WERI-Rb-1 (cell line): ENCODE results near the gene LDB3.

Source experiments
- DNase-seq: peaks from one replicate; pipeline ENCODE4 v3.0.0-alpha.2; 2020
- H3K27ac ChIP-seq: fragments of 250-450 bp; sonication (Bioruptor Pico); 2 replicates; pipeline ENCODE4 v1.5.1; 2020; ENCODE audit warnings: mild to moderate bottlenecking, moderate library complexity
- H3K27me3 ChIP-seq: fragments of 250-450 bp; sonication (Bioruptor Pico); 2 replicates; pipeline ENCODE4 v1.5.1; 2021; ENCODE audit warnings: mild to moderate bottlenecking, low read depth, moderate library complexity; ENCODE audit not compliant: insufficient read depth, severe bottlenecking
- H3K36me3 ChIP-seq: fragments of 250-450 bp; sonication (Bioruptor Pico); 2 replicates; pipeline ENCODE4 v1.5.1; 2020; ENCODE audit warnings: mild to moderate bottlenecking, moderate library complexity
- H3K4me3 ChIP-seq: 2 replicates; pipeline ENCODE4 v1.5.1; 2011; ENCODE audit warnings: low read depth, mild to moderate bottlenecking, control low read depth, low read length
- H3K9me3 ChIP-seq: fragments of 250-450 bp; sonication (Bioruptor Pico); 2 replicates; pipeline ENCODE4 v1.5.1; 2021; ENCODE audit warnings: mild to moderate bottlenecking, moderate library complexity; ENCODE audit not compliant: severe bottlenecking
- TF ChIP-seq, protein P1 (sequence below): IDR thresholded peaks from 2 replicates; pipeline ENCODE4 v1.5.1; 2011; ENCODE audit warnings: low read depth, mild to moderate bottlenecking, control low read depth, inconsistent platforms, low read length

Gene LDB3

DNA sequence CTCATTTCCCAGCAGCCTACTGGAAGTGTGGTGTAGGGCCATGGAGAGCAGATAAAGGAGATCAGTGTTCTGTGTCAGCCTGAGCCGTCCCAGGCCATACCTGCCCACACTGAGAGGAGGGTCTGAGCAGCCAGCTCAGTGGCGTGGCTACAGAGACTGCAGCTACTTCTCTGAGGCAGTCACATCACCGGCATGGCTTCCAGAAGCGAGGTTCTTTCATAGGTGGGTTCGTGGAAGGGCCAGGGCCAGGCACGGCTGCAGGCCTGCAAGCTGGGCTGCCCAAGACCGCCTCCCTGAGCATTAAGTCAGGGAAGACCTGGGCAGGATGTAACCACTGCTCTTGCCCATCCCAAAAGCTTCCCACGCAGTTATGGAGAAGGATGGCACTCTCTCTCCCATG is 34.9 kb downstream of the LDB3 start:
- Histone ChIP-seq H3K9me3 (no peaks in the 10 kb centered on the region), H3K4me3 (no peak overlapping the region), H3K36me3 (no peaks in the 10 kb centered on the region), H3K27me3 (no peaks in the 10 kb centered on the region), H3K27ac (no peak overlapping the region)
- TF ChIP-seq, protein P1, sequence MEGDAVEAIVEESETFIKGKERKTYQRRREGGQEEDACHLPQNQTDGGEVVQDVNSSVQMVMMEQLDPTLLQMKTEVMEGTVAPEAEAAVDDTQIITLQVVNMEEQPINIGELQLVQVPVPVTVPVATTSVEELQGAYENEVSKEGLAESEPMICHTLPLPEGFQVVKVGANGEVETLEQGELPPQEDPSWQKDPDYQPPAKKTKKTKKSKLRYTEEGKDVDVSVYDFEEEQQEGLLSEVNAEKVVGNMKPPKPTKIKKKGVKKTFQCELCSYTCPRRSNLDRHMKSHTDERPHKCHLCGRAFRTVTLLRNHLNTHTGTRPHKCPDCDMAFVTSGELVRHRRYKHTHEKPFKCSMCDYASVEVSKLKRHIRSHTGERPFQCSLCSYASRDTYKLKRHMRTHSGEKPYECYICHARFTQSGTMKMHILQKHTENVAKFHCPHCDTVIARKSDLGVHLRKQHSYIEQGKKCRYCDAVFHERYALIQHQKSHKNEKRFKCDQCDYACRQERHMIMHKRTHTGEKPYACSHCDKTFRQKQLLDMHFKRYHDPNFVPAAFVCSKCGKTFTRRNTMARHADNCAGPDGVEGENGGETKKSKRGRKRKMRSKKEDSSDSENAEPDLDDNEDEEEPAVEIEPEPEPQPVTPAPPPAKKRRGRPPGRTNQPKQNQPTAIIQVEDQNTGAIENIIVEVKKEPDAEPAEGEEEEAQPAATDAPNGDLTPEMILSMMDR = no peak
- DNase-seq = no peak

DNA sequence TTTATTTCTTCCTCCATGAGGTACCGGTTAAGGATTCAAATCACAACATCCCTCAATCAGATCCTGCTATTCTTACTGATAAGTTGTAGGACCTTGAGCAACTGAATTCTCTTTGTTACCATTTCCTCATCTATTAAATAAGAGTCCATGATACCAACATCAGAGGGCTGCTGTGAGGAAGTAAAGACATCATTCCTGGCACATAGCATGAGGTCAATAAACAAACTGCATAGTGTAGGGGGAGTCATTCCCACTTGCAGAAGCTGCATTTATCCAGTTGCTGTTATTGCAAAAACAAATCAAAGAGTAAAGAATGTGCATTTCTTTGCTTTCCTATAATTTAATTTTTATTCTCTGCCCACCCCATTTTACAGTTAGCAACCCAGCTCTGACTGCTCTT is 36.8 kb downstream of the LDB3 start:
- H3K9me3 ChIP-seq = no peaks in the 10 kb centered on the region
- no peak overlapping the region for H3K4me3 ChIP-seq
- TF ChIP-seq, protein P1 = no peak
- no peaks in the 10 kb centered on the region for H3K36me3 ChIP-seq
- DNase-seq = no peak
- no peak overlapping the region for H3K27ac ChIP-seq
- H3K27me3 ChIP-seq = no peaks in the 10 kb centered on the region

DNA sequence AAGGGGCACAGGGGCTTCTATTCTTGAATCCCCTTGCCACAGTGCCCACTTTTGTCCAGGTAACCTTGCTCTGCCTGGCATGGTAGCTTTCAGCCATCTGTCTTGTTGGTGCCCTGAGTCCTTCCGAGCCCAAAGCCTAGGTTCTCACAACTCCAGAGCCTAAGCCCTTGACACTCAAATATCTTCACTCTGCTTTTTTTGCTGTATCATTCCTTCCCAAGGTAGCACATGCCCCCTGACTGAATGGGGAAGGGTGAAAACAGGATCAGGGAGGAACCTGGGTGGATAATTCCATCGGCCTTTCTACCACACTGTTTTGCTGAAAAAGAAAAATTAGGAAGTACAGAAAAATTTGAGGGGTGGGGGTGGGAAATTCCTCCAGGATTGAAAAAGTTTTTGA is 37.6 kb downstream of the LDB3 start:
- no peak overlapping the region for H3K27ac ChIP-seq
- DNase-seq = no peak
- H3K27me3 ChIP-seq = no peaks in the 10 kb centered on the region
- TF ChIP-seq, protein P1 = no peak
- no peaks in the 10 kb centered on the region for H3K36me3 ChIP-seq
- H3K9me3 ChIP-seq = no peaks in the 10 kb centered on the region
- no peak overlapping the region for H3K4me3 ChIP-seq

DNA sequence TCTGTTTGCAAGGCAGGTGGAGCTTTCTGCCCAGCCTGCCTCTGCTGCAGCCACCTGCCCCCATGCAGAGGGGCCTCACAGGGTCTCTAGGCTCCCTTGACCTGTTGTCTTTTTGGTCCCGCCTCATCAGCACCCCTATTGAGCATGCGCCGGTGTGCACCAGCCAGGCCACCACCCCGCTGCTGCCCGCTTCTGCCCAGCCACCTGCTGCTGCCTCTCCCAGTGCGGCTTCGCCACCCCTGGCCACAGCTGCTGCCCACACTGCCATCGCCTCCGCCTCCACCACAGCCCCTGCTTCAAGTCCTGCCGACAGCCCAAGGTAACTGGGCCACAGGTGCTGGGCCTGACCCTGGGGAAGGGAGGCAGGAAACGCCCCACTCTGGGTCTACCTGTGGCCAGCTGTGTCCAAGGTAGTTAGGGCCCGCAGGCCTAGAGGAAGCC is 38.1 kb downstream of the LDB3 start:
- Histone ChIP-seq H3K36me3 (no peaks in the 10 kb centered on the region), H3K9me3 (no peaks in the 10 kb centered on the region), H3K4me3 (no peak overlapping the region), H3K27ac (no peak overlapping the region), H3K27me3 (no peaks in the 10 kb centered on the region)
- no peak for DNase-seq
- TF ChIP-seq, protein P1 = no peak

DNA sequence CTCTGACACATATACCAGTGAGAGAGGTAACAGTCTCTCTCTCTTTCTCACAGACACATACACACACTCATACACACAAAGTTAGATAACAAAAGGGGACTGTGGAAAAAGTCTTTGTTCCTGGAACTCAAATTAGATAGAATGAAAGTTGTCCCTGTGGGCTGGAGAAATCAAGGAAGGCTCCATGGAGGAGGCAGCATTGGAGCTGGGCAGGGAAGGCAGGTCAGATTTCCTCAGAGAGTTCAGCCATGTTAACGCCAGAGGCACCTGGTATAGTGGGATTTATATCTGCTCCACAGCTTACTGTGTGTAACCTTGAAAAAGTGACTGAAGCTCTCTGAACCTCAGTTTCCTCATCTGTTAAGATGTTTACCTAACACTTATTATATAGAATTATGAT is 38.7 kb downstream of the LDB3 start:
- no peak overlapping the region for H3K4me3 ChIP-seq
- H3K36me3 ChIP-seq = no peaks in the 10 kb centered on the region
- no peak overlapping the region for H3K27ac ChIP-seq
- TF ChIP-seq, protein P1 = no peak
- H3K27me3 ChIP-seq = no peaks in the 10 kb centered on the region
- no peak for DNase-seq
- H3K9me3 ChIP-seq = no peaks in the 10 kb centered on the region

DNA sequence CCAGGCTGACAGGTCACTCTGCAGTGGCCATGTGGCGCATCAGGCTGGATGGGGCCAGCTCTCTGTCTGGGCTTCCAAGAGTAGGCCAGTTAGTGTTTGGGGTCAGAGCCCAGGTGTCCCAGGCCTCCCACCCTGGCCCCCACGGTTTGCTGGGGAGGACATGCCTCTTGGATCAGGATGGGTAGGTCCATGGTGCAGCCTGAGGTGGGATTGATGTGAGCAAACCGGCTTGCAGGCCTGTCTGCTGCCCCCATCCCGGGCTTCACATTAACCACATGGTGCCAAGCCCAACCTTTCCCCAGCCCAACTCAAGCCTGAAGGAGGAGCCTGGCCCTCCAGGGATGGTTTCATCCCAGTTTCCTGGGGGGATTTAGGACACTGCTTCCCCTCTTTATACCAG is 39.2 kb downstream of the LDB3 start:
- TF ChIP-seq, protein P1 = no peak
- H3K36me3 ChIP-seq = no peaks in the 10 kb centered on the region
- H3K4me3 ChIP-seq = no peak overlapping the region
- H3K9me3 ChIP-seq = no peaks in the 10 kb centered on the region
- H3K27me3 ChIP-seq = no peaks in the 10 kb centered on the region
- no peak overlapping the region for H3K27ac ChIP-seq
- no peak for DNase-seq
